GM19452 (cell line): ENCODE results near the gene NMB.
"Not testable (repeated sequence)": the region's sequence is repeated elsewhere in the genome, so short reads cannot be mapped to it uniquely, and the experiment has no call there.

Source experiments
- ATAC-seq: cut with Tn5 transposase; IDR thresholded peaks from one replicate; pipeline ENCODE4 v1.9.1; 2021; ENCODE audit not compliant: unreplicated experiment

The NMB gene

DNA sequence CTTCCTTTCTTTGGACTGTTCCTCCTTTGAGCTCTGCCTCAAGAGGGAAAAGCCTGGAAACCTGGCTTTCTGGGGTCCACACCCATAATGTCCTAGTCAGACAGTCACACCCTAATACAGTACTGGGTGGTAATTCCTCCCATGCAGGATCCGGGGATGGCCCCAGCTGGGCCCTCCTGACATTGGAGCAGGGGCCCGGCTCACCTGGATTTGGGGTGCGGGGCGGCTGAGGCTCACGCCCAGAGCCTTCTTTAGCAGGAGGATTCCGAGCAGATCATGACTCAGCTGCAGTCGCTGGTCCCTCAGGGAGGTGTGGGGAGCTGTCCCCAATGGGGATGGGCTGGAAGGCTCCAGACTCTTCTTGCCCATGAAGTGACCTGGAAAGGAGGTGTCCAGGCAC lies 1.0 kb downstream of the NMB start:
- ATAC-seq = no peak

DNA sequence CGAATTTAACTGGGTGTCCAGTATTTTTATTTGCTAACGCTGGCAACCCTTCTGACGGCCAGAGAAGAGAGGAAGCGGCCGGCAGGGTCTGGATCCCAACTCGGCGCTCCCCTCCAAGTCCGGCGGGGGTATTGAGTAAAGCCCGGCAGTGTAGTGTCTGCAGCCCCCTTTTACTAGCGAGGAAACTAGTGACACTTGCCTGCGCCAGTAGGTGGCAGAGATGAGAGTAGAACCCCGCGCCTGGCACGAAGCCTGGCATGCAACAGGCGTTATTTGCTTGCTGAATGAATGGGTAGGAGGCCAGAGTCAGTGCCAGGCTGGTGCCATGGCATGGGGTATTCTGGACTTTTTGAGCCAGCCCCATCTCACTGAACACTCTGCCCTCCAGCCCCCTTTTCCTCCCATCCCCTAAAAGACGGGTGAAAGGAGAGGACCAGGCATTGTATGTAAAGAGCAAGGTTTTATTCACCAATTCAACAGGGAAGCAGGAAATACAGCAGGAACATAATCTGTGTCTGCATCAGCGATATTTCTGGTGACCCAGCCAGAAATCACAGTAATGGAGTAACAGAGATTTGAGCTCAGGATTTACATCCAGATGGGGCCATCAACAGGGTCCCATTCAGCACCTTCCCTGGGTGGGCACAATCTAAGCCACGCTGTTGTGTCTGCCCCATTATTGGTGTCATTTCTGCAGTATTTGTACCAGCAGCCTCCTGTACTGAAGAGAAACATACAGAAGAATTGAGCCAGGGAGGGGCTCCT lies 3.1 kb downstream of the NMB start:
- ATAC-seq = peak; percentile 27

DNA sequence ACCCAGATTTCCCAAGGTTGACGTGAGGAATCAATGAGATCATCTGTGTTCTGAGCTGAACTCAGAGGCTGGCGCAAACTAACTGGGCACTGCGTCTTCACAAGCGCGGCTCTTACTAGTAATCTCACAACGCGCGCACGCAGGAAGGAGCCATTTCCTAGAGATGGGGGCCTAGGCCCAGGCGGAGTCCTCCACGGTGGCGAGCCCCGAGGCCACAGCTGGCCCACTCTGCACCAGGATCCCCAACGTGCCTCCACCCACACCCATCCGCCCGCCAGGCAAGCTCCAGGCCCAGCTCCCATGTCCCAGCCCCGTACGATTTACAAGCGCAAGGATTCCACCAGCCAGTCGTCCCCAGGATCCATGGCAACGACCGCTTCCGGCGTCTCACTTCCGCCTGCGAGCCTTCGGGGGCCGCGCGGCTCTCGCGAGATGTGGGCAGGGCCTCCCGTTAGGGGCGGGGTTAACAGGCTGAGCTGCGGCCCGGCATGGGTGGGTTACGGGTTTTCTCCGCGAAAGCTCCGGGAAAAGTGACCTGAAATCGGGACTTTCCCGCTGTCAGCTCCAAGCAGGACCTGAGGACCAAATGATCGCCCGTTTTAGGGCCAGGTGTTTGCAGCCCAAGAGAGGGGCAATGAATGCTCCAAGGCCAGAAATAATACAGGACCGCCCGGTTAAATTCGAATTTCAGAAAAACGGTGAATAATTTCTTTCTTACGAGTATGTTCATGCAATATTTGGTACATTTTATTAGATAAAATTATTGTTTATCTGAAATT lies 3.9 kb downstream of the NMB start, which contains the start of gene WDR73:
Gene WDR73, minus strand, starts transcription at position 374 of the 779 bp plus-strand sequence. Its CDS starts 9 bp downstream, at position 365.
- peak; percentile 76 for ATAC-seq

DNA sequence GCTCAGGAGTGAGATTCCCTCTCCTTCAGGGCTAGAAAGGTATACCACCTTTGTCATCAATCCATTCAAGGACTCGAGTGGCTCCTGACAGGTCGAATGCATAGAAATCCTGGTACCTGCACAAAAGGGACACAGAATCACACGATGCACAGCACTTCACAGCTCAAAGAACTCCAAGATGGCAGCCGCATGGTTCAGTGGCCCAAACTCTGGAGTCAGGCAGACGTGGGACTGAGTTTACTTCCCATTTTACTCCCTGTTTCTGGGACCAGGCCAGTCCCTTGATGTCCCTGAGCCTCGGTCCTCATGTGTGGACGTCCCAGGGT lies 4.5 kb downstream of the NMB start:
- ATAC-seq = no peak

DNA sequence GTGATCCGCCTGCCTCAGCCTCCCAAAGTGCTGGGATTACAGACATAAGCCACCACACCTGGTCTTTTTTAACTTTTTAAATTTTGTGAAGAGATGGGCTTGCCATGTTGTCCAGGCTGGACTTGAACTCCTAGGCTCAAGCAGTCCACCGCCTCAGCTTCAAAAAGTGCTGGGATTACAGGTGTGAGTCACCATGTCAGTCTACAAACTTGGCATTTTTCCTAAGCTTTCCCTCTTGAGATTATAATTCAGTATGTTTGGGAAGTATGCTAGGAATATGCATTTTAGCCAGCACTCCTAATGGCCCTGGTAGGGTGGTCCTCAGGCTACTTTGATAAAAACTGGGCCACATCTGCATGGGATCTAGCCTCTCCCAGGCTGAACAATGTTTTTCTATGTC lies 8.3 kb downstream of the NMB start:
- ATAC-seq = no peak

DNA sequence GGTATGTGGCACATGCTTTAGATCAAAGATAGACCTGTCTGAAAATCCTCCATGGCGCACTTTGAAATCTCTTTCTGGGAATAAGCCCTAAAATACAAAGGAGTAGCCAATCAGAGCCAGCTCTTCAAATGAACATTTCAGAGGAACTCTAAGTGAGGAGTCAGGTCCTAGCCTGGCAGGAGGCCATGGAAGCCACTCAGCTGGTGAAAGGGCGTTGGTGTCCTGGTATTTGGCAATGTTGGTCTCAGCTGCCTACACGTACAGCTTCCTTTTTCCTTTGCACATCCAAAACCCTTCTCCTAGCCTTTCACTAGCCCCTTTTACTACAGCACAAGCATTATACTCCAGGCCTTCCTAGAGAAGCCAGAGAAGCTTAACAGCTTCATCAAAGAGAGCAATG lies 9.5 kb downstream of the NMB start:
- no peak for ATAC-seq

DNA sequence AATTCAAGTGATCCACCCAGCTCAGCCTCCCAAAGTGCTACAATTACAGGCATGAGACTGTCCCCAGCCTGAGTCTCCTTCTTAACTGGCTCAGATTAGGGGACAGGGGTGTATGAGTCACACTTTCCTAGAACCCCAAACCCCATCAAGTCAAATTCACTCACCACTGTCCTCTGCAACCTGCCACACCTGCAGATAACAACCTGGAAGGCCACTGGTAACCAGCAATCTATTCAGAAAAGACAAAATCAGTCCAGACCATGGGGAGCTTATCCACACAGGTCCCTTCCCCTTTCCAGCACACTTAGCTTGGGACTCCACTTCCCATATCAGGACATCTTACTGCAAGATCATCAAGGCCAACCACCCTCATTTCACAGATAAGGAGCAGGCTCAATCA lies 10.3 kb downstream of the NMB start:
- ATAC-seq = no peak

DNA sequence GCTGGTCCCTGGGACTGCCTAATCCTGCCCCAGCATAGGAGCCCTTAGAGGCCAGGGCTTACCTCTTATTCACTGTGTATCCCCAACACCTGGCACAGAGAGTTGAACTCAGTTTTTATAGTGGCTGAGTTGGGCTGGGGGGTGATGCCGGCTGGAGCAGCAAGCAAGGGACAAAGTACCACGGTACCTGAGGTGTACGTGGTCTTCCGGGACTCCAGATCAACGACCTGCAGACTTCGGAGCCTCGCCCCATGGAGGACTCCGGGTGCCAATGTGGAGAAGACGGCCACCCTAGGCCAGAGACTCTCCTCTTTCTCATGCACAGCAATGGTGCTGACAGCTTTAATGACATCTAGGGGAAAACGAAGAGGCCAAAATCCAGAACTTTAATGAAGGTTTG lies 12.0 kb downstream of the NMB start:
- ATAC-seq = no peak

DNA sequence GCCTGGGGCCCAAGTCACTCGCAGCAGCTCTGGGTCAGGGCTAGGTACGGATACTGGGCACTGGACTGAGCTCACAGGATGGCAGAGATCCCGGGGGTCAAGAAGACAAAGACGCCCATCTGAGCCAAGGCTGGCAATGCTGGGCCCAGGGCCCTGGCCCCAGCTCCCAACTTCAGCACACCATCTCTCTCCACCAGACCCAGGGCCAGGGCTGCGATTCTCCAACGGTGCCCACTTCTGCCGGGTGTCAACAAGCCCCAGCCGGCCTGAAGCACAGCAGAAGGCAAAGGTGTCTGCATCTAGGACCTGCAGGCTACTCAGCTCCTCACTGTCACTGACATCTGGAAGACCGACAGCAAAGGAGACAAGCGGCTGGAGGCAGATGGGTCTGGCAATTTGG lies 12.5 kb downstream of the NMB start:
- no peak for ATAC-seq

DNA sequence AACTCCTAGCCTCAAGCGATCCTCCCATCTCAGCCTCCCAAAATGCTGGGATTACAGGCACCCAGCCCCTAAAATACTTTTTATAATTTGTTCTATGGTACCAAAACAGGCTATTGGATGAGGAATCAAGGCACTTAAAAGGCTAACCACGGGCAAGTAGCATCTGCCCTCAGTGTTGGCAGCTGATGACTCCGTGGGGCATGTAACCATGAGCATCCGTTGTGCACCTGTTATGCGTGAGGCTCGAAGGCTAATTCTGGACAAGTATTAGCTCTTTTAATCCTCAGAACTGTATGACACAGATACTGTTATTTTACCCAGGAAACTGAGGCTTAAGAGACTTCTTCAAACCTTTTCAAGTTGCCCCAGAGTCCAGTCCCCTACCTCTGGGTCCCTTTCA lies 14.2 kb downstream of the NMB start:
- no peak for ATAC-seq

DNA sequence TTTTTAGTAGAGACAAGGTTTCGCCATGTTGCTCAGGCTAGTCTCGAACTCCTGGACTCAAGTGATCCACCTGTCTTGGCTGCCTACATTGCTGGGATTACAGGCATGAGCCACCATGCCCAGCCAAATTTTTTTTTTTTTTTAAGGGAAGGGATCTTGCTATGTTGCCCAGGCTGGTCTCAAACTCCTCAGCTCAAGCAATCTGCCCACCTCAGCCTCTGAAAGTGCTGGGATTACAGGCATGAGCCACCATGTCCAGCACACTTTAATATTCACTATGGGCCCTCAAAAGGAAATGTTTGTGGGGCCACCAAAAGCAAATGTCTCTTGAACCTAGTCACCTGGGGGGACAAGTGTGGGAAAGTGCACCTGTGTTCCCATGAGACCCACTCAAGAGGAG lies 15.4 kb downstream of the NMB start:
- not testable (repeated sequence) for ATAC-seq

DNA sequence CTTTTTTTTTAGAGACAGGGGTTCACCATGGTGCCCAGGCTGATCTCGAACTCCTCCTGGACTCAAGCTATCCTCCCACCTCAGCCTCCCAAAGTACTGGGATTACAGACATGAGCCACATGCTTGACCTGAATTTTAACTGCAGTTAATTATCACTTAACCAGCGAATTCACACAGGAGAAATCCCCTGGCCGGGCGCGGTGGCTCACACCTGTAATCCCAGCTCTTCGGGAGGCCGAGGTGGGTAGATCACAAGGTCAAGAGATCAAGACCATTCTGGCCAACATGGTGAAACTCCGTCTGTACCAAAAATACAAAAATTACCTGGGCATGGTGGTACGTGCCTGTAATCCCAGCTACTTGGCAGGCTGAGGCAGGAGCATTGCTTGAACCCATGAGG lies 16.1 kb downstream of the NMB start:
- not testable (repeated sequence) for ATAC-seq

DNA sequence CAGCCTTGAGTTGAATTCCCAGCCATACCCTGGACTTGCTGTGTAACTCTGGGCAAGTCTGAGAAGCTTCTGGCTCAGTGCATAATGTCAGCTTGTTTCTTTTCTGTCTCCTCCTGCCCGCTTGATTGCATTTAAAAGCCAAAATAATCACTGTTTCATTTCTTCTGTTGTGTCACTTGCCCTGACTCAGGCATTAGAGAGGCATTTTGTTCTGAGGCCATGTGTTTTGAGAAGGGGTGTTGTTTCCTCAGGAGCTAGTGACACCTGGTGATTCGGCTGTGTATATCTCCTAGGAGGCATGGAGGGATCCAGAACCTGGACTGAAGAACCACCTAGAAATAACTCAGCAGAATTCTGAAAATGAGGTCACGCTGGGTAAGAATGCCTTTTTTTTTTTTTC lies 19.9 kb downstream of the NMB start:
- ATAC-seq = no peak

DNA sequence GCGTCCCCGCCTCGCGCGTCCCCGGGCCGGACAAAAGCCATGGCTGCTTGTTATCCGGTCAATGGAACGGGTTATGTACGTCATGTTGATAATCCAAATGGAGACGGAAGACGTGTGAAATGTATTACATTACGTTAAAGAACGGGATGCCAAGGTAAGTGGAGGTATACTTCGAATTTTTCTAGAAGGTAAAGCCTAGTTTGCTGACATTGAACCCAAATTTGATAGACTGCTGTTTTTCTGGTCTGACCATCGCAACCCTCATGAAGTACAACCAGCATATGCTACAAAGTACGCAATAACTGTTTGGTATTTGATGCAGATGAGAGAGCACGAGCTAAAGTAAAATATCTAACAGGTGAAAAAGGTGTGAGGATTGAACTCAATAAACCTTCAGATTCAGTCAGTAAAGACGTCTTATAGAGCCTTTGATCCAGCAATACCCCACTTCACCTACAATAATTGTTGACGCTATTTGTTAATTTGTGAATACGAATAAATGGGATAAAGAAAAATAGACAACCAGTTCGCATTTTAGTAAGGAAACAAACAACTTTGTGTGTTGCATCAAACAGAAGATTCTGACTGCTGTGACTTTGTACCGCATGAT lies 23.7 kb downstream of the NMB start:
- ATAC-seq = no peak

DNA sequence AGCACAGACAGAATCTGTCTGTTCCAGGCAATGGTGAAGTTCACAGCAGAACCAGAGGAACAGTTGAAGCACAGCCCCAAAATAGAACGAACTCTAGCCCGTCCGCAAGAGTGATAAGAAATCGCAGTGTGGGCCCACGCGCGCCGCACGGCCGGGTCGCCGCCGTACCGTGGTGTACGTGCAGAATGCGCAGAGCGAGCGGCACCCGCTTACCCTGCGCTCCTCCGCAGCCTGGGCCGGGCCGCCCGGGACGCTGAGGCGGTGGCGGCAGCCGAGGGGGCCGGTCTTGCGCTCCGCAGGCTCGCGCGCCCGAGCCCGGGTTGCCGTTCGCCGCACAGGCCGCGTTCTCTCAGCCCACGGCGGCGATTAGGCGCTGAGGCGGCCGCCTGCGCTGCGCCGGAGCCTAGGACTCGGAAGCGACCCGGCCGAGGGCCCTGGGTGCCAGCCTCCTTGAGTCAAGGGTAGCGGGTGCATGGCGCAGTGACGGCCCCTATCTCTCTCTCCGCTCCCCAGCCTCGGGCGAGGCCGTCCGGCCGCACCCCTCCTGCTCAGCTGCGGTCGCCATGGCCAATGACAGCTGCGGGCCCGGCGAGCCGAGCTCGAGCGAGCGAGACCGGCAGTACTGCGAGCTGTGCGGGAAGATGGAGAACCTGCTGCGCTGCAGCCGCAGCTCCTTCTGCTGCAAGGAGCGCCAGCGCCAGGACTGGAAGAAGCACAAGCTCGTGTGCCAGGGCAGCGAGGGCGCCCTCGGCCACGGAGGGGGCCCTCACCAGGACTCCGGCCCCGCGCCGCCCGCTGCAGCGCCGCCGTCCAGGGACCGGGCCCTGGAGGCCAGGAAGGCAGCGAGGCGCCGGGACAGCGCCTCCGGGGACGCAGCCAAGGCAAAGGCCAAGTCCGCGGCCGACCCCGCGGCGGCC lies 24.4 kb downstream of the NMB start:
- ATAC-seq = peak; percentile 52

DNA sequence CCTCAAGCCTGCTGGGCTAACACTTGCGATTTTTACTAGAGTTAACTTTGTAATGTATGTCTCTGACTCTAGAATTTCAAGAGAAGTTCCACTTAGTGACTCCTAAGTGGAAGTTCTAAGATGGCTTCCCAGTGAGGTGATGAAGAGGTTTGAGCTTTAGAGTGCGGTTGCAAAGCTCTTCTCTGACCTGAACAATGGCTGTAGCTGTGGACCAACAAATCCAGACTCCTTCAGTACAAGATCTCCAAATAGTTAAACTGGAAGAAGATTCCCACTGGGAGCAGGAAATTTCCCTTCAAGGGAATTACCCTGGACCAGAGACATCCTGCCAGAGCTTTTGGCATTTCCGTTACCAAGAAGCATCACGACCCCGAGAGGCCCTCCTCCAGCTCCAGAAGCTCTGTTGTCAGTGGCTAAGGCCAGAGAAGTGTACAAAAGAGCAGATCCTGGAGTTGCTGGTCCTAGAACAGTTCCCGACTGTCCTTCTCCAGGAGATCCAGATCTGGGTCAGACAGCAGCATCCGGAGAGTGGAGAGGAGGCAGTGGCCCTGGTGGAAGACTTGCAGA lies 26.2 kb downstream of the NMB start:
- no peak for ATAC-seq

DNA sequence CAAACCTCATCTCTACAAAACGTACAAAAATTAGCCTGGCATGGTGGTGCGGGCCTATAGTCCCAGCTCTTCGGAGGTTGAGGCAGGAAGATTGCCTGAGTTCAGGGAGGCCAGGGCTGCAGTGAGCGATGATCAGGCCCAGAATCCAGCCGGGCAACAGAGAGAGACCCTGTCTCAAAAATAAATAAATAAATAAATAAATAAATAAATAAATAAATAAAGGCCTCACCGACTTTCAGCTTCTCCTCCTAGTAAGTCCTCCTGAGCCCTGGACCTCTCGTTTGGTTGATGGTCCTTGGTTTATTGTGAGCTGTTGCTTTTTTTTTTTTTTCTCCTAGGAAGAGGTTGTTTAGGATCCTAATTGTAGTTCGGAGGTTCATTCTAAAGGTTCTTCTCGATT lies 29.0 kb downstream of the NMB start:
- no peak for ATAC-seq

DNA sequence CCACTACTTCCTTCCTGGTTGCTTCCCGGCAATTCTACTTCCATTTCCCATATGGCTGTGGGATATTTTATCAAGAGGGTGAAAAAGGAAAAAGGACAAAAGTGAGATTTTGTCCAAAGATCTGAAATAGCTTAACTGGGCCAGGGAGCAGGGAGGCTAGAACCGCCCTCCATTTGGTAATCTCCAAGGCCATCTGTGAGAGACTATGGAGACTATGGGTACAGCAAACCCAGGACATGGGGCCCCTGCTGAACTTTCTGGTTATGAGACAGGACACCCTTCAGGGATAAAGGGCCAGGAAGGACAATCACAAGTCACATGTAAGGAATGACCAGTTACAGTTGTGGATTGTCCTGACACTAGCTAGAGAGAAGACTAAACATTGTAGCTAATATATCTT lies 32.9 kb downstream of the NMB start:
- ATAC-seq = no peak

DNA sequence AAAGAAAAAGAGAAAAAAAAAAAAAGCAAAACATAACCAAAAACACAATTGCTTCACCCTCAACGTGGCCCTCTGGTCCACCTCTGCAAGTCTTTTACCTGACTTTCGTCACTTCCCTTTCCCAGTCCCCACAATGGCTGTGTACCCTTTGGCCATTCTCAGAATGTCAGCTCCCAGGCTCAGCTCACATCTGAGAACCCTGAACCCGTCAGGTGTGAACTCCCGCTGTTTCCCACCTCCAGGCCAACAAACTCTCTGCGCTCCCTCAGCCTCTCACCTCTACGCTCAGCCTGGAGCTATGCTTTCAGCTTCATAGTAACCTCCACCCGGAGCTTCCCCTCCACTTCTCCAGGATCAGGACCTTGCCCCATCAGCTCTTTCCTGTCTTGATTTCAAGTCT lies 33.6 kb downstream of the NMB start:
- ATAC-seq = no peak

DNA sequence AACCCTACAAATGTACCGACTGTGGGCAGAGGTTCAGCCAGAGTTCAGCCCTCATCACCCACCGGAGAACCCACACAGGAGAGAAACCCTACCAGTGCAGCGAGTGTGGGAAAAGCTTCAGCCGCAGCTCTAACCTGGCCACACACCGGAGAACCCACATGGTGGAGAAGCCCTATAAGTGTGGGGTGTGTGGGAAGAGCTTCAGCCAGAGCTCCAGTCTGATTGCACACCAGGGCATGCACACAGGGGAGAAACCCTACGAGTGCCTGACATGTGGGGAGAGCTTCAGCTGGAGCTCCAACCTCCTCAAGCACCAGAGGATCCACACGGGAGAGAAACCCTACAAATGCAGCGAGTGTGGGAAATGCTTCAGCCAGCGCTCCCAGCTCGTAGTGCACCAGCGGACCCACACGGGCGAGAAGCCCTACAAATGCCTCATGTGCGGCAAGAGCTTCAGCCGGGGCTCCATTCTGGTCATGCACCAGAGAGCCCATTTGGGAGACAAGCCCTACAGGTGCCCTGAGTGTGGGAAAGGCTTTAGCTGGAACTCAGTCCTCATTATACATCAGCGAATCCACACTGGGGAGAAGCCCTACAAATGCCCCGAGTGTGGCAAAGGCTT lies 36.5 kb downstream of the NMB start:
- ATAC-seq = no peak
